ENCODE measurements around the gene SLF2.

DNA sequence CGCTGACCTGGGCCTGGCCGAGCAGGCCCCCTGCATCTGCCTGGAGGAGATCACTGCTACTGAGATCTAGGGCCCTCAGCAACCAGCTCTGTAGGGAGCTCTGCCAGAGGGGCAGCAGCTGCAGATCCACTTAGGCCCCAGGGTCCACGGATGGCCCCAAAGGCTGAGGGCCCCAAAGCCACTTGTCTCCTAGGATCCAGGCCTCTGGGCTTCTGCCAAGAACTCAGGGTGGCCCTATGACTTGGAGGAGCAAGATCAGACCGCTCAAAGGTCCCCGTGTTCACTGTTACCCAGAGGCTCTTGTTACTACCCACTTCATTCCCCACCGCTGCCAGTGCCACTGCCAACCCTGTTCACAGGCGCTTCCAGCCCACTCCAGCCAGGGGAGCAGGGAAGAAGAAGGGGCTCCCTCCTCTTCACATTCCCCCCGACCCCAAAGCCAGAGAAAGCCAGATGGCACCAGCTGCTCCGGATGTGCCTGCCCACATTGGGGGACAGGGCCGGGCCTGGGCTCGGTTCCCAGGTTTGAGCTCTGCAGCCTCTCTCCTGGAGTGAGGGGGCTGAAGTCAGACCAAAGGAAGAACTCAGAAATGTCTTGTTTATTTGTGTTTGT, 94.4 kb downstream of the SLF2 start:
- TF ChIP-seq CTCF (CRISPR knock-in tag; IDR thresholded peaks at IDR 0.05) (no peak), ZNF768 (CRISPR knock-in tag; IDR thresholded peaks at IDR 0.05) (no peak), ATF2 (CRISPR knock-in tag; IDR thresholded peaks at IDR 0.05) (no peak), RELA (CRISPR knock-in tag; IDR thresholded peaks at IDR 0.05) (no peak), TOPORS (CRISPR knock-in tag; IDR thresholded peaks at IDR 0.05) (no peak), ESRRA (CRISPR knock-in tag; IDR thresholded peaks at IDR 0.05; ENCODE audit: low read depth) (no peak)
- TF ChIP-seq, protein P1, sequence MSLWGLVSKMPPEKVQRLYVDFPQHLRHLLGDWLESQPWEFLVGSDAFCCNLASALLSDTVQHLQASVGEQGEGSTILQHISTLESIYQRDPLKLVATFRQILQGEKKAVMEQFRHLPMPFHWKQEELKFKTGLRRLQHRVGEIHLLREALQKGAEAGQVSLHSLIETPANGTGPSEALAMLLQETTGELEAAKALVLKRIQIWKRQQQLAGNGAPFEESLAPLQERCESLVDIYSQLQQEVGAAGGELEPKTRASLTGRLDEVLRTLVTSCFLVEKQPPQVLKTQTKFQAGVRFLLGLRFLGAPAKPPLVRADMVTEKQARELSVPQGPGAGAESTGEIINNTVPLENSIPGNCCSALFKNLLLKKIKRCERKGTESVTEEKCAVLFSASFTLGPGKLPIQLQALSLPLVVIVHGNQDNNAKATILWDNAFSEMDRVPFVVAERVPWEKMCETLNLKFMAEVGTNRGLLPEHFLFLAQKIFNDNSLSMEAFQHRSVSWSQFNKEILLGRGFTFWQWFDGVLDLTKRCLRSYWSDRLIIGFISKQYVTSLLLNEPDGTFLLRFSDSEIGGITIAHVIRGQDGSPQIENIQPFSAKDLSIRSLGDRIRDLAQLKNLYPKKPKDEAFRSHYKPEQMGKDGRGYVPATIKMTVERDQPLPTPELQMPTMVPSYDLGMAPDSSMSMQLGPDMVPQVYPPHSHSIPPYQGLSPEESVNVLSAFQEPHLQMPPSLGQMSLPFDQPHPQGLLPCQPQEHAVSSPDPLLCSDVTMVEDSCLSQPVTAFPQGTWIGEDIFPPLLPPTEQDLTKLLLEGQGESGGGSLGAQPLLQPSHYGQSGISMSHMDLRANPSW (CRISPR knock-in tag; IDR thresholded peaks at IDR 0.05; ENCODE audit: borderline replicate concordance) = no peak

Measured in HepG2 (cell line).